ENCODE measurements around the gene SUPT3H. TPM values are rescaled to one million over a fixed set of nuclear protein-coding genes. Genes with fewer than 3 reads are reported as not detected.

Gene SUPT3H
- total and polyA plus RNA-seq, 2 experiments from 2014 or later = 12.4 to 19.4 TPM

DNA sequence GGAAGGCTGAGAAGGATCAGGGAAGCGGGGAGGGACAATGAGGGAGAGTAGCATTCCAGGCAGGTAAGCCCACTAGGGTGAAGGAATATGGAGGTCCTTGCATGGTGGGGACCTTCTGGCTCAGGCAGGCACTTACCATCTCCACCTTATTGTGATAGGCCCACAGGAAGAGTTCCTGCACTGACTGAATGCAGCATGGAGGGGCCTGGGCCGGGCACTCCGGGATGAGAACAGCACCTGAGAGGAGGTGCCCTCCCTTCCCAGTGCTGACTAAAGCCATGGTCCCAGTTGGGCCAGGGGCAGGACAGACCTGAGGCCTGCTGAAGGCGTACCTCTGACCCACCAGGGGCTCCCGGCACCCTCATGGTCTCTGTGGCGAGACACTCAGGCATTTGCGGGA is 597.6 kb downstream of the SUPT3H start:
- no peaks in the 10 kb centered on the region for H3K9me3 ChIP-seq (ENCODE audit: low read depth)
- TF ChIP-seq, protein P1, sequence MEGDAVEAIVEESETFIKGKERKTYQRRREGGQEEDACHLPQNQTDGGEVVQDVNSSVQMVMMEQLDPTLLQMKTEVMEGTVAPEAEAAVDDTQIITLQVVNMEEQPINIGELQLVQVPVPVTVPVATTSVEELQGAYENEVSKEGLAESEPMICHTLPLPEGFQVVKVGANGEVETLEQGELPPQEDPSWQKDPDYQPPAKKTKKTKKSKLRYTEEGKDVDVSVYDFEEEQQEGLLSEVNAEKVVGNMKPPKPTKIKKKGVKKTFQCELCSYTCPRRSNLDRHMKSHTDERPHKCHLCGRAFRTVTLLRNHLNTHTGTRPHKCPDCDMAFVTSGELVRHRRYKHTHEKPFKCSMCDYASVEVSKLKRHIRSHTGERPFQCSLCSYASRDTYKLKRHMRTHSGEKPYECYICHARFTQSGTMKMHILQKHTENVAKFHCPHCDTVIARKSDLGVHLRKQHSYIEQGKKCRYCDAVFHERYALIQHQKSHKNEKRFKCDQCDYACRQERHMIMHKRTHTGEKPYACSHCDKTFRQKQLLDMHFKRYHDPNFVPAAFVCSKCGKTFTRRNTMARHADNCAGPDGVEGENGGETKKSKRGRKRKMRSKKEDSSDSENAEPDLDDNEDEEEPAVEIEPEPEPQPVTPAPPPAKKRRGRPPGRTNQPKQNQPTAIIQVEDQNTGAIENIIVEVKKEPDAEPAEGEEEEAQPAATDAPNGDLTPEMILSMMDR (IDR thresholded peaks at IDR 0.05; ENCODE audit: low read depth, low read length) = no peak
- H3K4me1 ChIP-seq (ENCODE audit: low read depth) = no peaks in the 10 kb centered on the region
- H3K4me3 ChIP-seq = no peak overlapping the region
- DNase-seq (ENCODE audit: low read depth in 1 of 2, low spot score in 1 of 2) = no peak
- H3K27ac ChIP-seq = no peak overlapping the region
- no peaks in the 10 kb centered on the region for H3K36me3 ChIP-seq
- peaks cover 48% of the 10 kb centered on the region for H3K27me3 ChIP-seq

DNA sequence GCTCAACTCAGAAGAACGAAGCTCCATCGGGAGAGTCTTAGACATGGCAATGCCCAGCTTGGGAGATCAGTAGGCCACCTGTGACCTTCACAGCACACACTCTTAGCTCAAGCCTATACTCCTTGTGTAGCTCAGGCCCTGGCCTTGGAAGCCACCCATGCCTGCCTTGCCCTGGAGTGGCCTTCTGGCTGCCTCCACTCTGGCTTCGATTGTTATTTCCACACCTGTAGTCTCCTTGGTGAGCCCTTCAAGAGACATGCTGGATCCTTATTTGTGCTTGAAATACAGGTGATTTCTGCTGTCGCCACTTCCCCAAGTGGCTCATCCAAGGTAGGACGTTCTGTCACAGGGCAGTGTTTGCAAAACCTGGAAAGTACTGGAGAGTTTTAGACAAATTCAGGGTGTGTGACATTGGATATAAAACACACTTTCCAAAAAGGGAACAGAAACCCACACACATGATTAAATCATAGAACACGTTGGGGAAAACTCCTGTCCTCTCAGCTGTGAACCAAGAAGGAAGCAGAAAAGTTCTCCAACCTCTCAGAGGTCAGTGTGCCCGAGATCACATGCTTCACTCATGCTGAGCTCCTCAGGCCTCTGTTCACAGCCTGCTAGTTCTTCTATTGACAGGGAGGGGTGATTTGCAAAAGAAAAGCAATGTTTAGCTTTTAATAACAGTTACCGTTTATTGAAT is 598.5 kb downstream of the SUPT3H start:
- Histone ChIP-seq H3K4me3 (no peak overlapping the region), H3K4me1 (ENCODE audit: low read depth) (no peaks in the 10 kb centered on the region), H3K9me3 (ENCODE audit: low read depth) (no peaks in the 10 kb centered on the region), H3K27ac (no peak overlapping the region), H3K27me3 (peaks cover 48% of the 10 kb centered on the region), H3K36me3 (no peaks in the 10 kb centered on the region)
- DNase-seq (ENCODE audit: low read depth in 1 of 2, low spot score in 1 of 2) = no peak
- TF ChIP-seq, protein P1 (IDR thresholded peaks at IDR 0.05; ENCODE audit: low read depth, low read length) = no peak

Other genes starting within 250 kb of the SUPT3H start
- gene RUNX2, start 49.6 kb downstream of the SUPT3H start, total RNA-seq = 0.92 and 1.9 TPM in 2 replicates
- gene RUNX2, start 49.6 kb downstream of the SUPT3H start, polyA plus RNA-seq = 1.6 and 4.1 TPM in 2 replicates